IMR-90 (cell line): Measurements from ENCODE around the gene MOB2.

Experiments used
- BHLHE40 ChIP-seq: fragments of 150-350 bp; IDR thresholded peaks from 2 replicates; pipeline ENCODE4 v1.6.1; 2016; ENCODE audit warnings: mild to moderate bottlenecking, low read depth, low read length
- CEBPB ChIP-seq: IDR thresholded peaks from 2 replicates; pipeline ENCODE4 v1.6.1; 2012; ENCODE audit warnings: low read depth, low read length, improper control_type of control experiment
- CHD1 ChIP-seq: IDR thresholded peaks from 2 replicates; pipeline ENCODE4 v1.6.1; 2012; ENCODE audit warnings: low read depth, low read length, improper control_type of control experiment
- FOS ChIP-seq: fragments of 150-350 bp; IDR thresholded peaks from 2 replicates; pipeline ENCODE4 v1.6.1; 2016; ENCODE audit warnings: low read depth, low read length
- MAFK ChIP-seq: IDR thresholded peaks from 2 replicates; pipeline ENCODE4 v1.6.1; 2012; ENCODE audit warnings: low read depth, low read length, improper control_type of control experiment
- MXI1 ChIP-seq: IDR thresholded peaks from 2 replicates; pipeline ENCODE4 v1.6.1; 2012; ENCODE audit warnings: low read depth, mild to moderate bottlenecking, low read length, moderate library complexity, borderline replicate concordance
- NFE2L2 ChIP-seq: fragments of 150-350 bp; IDR thresholded peaks from 2 replicates; pipeline ENCODE4 v1.6.1; 2016; ENCODE audit warnings: low read depth, mild to moderate bottlenecking, low read length
- POLR2A ChIP-seq: IDR thresholded peaks from 2 replicates; pipeline ENCODE4 v1.6.1; 2012; ENCODE audit warnings: mild to moderate bottlenecking, low read depth, low read length
- RAD21 ChIP-seq: IDR thresholded peaks from 2 replicates; pipeline ENCODE4 v1.6.1; 2012; ENCODE audit warnings: low read length, improper control_type of control experiment
- SMC3 ChIP-seq: fragments of 150-350 bp; IDR thresholded peaks from 2 replicates; pipeline ENCODE4 v1.6.1; 2016; ENCODE audit warnings: low read depth, mild to moderate bottlenecking, antibody characterized with exemption, low read length, moderate library complexity
- TF ChIP-seq, protein P1 (sequence below): conservative IDR thresholded peaks from 2 replicates; pipeline ENCODE4 v1.5.1; 2012; ENCODE audit warnings: mild to moderate bottlenecking, low read depth, low read length, improper control_type of control experiment
- TF ChIP-seq, protein P2 (sequence below): fragments of 150-350 bp; IDR thresholded peaks from 2 replicates; pipeline ENCODE4 v1.6.1; 2017; ENCODE audit warnings: mild to moderate bottlenecking, antibody characterized with exemption, low read length, low read depth
- TF ChIP-seq, protein P3 (sequence below): fragments of 150-350 bp; IDR thresholded peaks from 2 replicates; pipeline ENCODE4 v1.6.1; 2016; ENCODE audit warnings: low read depth, mild to moderate bottlenecking, low read length, moderate library complexity, borderline replicate concordance

DNA sequence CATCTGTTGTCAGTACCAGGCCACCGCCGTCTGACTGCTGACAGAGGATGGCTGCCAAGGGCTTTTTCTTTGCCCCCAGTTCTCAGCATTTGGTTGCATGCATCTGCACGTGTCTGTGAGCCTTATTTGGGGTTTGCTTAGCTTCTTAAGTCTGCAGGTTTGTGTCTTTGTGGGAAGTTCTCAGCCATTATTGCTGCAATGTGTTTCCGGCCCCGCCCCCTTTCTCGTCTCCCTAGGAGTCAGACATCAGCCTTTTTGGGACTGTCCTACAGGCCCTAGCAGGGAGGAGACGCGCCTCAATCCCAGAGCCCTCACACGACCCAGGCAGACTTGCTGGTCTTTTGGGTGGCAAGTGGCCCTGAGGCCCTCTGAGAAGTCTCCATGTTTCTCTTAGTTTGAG lies 8.0 kb downstream of the MOB2 start:
- TF ChIP-seq, protein P1, sequence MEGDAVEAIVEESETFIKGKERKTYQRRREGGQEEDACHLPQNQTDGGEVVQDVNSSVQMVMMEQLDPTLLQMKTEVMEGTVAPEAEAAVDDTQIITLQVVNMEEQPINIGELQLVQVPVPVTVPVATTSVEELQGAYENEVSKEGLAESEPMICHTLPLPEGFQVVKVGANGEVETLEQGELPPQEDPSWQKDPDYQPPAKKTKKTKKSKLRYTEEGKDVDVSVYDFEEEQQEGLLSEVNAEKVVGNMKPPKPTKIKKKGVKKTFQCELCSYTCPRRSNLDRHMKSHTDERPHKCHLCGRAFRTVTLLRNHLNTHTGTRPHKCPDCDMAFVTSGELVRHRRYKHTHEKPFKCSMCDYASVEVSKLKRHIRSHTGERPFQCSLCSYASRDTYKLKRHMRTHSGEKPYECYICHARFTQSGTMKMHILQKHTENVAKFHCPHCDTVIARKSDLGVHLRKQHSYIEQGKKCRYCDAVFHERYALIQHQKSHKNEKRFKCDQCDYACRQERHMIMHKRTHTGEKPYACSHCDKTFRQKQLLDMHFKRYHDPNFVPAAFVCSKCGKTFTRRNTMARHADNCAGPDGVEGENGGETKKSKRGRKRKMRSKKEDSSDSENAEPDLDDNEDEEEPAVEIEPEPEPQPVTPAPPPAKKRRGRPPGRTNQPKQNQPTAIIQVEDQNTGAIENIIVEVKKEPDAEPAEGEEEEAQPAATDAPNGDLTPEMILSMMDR, result no peak
- TF ChIP-seq RAD21, result no peak
- no peak for TF ChIP-seq MXI1
- TF ChIP-seq, protein P2, sequence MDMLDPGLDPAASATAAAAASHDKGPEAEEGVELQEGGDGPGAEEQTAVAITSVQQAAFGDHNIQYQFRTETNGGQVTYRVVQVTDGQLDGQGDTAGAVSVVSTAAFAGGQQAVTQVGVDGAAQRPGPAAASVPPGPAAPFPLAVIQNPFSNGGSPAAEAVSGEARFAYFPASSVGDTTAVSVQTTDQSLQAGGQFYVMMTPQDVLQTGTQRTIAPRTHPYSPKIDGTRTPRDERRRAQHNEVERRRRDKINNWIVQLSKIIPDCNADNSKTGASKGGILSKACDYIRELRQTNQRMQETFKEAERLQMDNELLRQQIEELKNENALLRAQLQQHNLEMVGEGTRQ, result no peak
- TF ChIP-seq POLR2A, result no peak
- no peak for TF ChIP-seq CEBPB
- TF ChIP-seq, protein P3, sequence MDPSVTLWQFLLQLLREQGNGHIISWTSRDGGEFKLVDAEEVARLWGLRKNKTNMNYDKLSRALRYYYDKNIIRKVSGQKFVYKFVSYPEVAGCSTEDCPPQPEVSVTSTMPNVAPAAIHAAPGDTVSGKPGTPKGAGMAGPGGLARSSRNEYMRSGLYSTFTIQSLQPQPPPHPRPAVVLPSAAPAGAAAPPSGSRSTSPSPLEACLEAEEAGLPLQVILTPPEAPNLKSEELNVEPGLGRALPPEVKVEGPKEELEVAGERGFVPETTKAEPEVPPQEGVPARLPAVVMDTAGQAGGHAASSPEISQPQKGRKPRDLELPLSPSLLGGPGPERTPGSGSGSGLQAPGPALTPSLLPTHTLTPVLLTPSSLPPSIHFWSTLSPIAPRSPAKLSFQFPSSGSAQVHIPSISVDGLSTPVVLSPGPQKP, result no peak
- TF ChIP-seq NFE2L2, result no peak
- no peak for TF ChIP-seq CHD1
- no peak for TF ChIP-seq MAFK
- no peak for TF ChIP-seq FOS
- no peak for TF ChIP-seq BHLHE40
- no peak for TF ChIP-seq SMC3
